Effector CD4-positive, alpha-beta T cell (primary cell): ENCODE measurements around the gene MESP2.

ENCODE experiments used
- DNase-seq: peaks from one replicate; pipeline ENCODE4 v3.0.0-alpha.2; 2020

Gene MESP2

GRCh38 chr15:89820666-89821611 is 44.8 kb downstream of the MESP2 start:
- no peak for DNase-seq

- DNase-seq = no peak
Observed at GRCh38 chr15:89822026-89822425, 45.9 kb downstream of the MESP2 start.

GRCh38 chr15:89822611-89822950 is 46.4 kb downstream of the MESP2 start:
- DNase-seq = no peak

GRCh38 chr15:89822951-89823711 is 47.0 kb downstream of the MESP2 start:
- no peak for DNase-seq

GRCh38 chr15:89823836-89824606 is 47.9 kb downstream of the MESP2 start:
- DNase-seq = no peak

GRCh38 chr15:89824607-89824867 is 48.4 kb downstream of the MESP2 start:
- no peak for DNase-seq

GRCh38 chr15:89825271-89825940 is 49.3 kb downstream of the MESP2 start:
- DNase-seq = no peak

- DNase-seq = no peak
Observed at GRCh38 chr15:89826671-89827655, 50.8 kb downstream of the MESP2 start.

- DNase-seq = no peak
Observed at GRCh38 chr15:89827829-89828228, 51.7 kb downstream of the MESP2 start.
